G401.6 (cell line): ENCODE data around the gene PLIN5.

Source experiments
- FAIRE-seq: peaks from 2 replicates; lab custom pipeline; 2012; peaks lifted over from hg19 to GRCh38; lab: Jason Lieb, UNC

The PLIN5 gene

DNA sequence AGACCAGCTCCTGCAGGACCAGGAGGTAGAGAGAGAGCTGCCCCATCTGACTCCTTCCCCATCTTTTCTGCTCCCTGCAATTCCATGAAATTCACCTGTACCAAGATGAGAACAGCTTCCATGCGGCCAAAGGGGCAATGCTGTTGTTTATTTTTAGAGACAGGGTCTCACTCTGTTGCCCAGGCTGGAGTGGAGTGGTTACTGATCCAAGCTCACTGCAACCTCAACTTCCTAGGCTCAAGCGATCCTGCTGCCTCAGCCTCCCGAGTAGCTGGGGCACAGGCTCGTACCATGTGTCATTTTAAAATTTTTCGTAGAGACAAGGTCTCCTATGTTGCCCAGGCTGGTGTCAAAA is 13.2 kb downstream of the PLIN5 start:
- no peak for FAIRE-seq

DNA sequence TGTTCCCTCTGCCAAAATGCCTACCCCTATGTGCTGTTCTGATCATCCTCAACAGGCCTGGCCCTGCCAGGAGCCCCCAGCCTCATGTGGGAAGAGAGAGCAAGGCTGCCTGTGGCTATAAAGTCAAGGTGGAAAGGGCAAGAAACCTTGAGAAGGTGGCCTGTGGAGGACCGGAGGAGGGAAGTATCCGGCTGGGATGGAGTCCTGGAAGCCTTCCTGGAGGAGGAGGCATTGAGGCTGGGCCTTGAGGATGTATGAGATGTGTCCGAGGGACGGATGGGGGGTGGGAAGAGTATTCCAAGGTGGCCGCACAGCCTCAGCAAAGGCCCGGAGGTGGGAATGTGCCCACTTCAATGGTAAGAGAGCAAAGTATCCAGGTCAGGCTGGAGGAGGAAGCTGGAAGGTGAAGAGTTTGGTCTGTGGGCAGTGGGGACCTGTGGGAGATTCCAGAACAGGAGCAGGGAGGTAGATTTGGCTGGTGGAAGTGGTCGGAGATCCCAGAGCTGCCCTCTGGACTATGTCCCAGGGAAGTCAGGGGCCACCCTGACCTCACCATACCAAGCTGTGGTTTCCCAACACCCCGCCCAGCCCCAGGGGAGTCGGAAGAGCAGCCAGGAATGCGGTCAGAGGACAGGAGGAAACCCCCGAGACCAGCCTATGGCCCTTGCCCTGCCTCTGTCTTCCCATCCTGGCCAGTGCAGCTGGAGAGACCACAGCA is 13.7 kb downstream of the PLIN5 start:
- no peak for FAIRE-seq

DNA sequence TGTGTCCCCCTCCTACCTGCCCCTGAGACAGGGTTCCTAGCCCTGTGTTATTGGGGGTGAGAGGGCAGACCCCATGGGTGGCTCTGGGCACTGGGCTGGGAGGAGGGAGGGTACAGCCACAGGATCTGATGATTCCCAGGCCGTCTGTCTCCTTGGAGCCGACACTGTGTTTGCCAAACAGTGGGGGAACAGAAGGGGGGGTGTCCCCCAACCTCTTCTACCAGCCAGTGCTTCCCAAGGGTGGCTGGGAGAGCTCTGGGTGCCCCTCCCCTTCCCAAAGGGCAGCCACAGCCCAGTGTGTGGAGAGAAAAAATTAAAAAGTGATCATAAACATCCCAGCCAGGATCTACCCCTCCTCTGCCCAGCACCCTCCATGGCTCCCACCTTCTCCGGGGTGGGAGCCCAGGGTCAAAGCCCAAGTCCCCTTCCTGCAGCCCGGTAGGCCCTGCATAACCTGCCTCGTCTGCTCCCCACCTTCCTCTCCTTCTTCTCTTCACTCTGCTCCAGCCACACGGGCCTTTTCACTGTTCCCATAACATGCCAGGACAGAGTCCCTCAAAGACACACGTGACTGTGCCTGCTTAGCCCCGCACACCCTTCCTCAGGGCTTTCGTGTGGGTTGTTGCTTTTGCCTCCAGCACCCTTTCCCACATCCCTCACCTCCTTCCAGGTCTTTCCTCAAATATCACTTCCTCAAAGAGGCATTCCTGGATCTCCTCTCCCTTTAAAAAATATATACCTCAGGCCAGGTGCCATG is 15.3 kb downstream of the PLIN5 start:
- FAIRE-seq: no peak

DNA sequence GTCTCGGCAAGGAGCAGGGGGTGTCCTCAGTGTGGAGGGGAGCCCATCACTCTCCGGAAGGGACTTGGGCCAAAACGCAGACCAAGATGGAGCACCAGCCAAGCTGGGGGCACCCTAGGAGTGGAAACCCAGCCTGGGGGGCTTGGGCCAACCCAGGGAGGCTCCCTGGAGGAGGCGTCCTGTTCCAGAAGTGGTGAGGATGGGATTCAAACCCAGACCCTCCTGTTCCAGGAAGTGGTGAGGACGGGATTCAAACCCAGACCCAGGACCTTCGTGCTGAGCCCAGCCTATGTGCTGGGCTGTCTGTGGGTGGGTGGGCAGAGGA is 15.9 kb downstream of the PLIN5 start:
- no peak for FAIRE-seq

DNA sequence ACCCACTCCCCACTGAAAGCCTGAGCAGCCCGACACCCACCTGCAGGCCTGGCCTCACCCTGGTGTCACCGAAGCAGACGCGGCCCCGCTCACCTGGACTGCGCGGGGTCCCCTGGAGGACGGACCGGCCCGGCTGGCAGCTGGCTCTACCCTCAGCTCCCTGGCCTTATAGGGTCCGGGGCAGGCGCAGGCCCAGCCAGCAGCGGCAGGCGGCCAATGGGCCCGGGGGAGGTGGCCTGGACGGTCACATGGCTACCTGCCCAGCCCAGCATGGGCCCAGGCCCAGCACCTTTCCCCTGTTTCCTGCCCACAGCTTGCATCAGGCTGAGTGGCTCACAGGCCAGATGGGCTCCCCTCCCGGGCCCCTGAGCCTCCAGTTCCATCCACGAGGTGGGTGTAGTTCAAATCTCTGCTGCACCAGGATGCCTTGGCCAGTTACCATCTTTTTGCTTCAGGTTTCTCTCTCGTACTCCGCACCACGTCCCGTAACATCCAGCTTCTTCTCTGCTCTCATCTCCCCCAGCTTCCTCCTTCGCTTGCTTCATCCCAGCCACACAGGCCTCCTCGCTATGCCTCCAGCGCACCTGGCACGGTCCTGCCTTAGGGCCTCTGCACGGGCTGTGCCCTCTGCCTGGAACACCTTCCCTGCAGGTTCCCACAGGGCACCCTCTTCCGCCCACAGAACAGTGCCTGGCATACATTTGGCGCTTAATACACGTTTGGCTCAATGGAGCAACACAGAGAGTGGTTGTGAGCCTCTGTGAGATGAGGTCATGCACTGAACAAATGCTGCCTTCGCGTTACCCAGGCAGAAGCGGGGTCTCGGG is 16.5 kb downstream of the PLIN5 start, which contains the start of gene PLIN4:
PLIN4 (minus strand) TSS at position 142 of the 827 bp plus-strand sequence. CDS start 214 bp downstream, outside the sequence.
- FAIRE-seq: no peak

DNA sequence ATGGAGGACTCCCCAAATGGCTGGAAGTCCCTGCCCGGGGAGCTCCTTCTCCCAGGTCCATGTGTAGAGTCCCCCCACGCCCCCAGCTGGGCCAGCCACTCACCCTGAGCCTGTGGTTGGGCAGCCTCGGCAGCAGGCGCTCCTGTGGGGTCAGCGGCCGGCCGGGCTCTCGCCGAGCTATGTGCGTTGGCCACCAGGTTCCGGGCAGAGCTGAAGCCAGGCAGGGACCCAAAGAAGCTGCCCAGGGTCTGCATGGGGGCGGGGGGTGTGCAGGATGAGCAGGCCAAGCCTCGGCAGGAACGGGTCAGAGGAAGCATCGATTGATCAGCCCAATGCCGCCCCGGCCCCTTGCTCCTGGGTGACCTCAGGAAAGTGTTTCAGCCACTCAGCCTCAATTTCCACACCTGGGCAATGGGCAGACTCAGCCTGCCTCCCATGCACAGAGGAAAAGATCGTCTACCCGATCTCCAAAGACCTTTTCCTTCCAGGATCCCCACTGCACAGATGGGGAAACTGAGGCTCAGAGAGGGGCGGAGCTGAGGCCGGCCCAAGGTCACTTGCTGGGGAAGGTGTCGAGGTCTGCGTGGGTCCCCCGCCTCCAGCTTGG is 17.5 kb downstream of the PLIN5 start:
- no peak for FAIRE-seq

DNA sequence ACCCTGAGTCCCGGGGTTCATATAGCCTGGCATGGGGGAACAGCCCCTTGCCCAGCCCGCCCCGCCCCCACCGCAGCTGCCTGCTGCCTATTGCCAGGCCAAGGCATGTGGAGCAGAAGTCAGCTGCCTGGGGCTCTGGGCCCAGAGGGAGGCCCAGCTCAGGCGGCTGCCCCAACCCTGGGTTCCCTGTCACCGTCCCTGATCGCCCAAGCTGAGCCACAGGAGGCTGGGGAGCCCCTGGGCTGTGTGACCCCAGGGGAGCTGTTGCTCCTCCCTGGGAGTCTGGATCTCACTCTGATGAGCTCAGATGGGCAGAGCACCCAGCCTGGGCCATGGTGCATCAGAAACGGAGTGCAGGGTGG is 18.1 kb downstream of the PLIN5 start:
- no peak for FAIRE-seq

DNA sequence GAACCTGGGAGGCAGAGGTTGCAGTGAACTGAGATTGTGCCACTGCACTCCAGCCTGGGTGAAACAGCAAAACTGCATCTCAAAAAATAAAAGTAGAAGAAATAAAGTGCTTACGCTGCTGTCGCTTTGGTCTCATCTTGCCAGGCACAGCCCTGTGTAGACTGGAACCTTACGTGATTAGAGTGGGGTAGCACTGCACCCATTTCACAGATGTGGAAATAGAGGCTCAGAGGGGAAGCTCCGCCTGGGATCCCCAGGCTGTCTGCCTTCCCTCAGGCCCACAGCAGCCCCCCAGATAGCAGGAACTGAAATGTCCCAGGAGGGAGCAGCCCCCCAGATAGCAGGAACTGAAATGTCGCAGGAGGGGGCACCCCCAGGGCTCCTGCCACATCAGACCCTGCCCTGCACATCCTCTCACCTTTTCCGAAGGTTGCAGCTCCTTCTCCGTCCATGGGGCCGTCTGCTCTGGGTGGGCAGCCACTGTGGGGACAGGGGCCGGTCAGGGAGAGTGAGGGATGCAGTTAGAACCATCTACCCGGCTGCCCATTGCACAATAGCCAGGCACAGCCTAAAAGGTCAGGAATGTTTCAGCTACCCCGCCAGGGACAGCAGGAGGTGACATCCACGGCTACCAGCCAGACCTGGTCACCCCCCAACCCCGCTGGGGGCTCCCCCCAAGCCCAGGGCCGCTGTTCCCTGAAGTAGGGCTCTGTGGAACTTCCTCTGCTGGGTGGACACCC is 18.7 kb downstream of the PLIN5 start:
- no peak for FAIRE-seq

DNA sequence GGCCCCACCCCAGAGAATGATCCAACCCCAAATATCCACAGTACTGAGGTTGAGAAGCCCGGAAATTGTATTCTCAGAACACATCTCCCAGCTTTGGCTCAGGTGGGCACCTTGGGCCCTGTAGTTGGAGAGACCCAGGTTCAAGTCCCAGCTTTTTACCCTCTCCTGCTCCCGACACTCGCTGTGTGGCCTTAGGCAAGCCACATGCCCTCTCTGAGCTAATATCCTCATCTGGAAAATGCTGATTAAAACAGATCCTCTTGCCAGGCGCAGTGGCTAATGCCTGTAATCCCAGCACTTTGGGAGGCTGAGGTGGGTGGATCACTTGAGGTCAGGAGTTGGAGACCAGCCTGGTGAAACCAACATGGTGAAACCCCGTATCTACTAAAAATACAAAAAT is 19.3 kb downstream of the PLIN5 start:
- no peak for FAIRE-seq

DNA sequence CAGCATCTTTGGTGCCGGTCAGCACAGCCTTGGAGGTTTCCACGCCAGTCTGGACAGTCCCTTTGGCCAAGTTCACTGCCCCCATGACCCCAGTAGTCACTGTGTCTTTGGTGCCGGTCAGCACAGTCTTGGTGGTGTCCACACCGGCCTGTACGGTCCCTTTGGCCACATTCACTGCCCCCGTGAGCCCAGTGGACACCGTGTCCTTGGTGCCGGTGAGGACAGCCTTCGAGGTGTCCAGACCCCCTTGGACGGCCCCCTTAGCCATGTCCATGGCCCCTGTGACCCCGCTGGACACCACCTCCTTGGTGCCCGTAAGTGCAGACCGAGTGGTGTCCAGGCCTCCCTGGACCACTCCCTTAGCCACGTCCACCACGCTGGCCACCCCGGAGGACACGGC is 21.8 kb downstream of the PLIN5 start:
- FAIRE-seq: no peak

DNA sequence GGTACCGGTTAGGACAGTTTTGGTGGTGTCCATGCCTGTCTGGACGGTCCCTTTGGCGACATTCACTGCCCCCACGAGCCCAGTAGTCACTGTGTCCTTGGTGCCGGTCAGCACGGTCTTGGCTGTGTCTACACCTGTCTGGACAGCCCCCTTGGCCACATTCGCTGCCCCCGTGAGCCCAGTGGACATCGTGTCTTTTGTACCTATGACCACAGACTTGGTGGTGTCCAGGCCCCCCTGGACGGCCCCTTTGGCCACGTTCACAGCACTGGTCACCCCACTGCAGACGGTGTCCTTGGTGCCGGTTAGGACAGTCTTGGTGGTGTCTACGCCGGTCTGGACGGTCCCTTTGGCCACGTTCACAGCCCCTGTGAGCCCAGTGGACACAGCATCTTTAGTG is 23.0 kb downstream of the PLIN5 start:
- no peak for FAIRE-seq

DNA sequence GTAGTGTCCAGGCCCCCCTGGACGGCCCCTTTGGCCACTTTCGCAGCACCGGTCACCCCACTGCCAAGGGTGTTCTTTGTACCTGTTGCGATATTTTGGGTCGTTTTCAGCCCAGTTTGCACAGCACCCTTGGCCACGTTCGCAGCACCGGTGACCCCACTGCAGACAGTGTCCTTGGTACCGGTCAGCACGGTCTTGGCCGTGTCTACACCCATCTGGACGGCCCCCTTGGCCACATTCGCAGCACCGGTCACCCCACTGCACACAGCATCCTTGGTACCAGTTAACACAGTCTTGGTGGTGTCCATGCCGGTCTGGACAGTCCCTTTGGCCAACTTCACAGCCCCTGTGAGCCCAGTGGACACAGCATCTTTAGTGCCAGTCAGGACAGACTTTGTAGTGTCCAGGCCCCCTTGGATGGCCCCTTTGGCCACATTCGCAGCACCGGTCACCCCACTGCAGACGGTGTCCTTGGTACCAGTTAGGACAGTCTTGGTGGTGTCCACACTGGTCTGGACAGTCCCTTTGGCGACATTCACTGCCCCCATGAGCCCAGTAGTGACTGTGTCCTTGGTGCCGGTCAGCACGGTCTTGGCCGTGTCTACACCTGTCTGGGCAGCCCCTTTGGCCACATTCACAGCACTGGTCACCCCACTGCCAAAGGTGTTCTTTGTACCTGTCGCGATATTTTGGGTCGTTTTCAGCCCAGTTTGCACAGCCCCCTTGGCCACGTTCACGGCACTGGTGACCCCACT is 23.5 kb downstream of the PLIN5 start:
- no peak for FAIRE-seq

DNA sequence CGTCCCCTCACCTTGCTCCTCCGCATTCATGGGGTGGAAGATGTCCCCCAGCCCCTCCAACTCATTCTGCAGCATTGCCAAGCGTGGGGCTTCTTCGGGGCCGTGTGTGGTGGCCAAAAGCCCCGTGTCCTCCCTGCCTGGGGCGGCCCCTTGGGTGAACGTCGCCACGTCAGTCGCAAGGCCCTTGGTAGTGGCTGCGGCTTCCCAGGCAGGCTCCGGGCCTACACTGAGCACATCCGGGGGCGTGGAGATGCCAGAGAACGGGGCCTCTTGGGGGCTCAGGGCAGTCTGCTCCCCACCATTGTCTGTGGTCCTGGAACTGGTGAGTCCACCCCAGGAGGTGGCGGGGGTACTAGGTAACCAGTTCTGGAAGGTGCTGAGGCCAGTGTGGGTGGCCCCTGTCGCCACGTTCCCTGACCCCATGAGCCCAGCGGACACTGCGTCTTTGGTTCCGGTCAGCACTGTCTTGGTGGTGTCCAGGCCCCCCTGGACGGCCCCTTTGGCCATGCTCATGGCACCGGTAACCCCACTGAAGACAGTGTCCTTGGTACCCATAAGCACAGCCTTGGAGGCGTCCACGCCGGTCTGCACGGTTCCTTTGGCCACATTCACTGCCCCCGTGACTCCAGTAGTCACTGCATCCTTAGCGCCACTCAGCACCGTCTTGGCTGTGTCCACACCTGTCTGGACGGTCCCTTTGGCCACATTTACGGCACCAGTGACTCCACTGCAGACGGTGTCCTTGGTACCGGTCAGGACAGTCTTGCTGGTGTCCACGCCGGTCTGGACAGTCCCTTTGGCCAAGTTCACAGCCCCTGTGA is 24.4 kb downstream of the PLIN5 start:
- FAIRE-seq: no peak

DNA sequence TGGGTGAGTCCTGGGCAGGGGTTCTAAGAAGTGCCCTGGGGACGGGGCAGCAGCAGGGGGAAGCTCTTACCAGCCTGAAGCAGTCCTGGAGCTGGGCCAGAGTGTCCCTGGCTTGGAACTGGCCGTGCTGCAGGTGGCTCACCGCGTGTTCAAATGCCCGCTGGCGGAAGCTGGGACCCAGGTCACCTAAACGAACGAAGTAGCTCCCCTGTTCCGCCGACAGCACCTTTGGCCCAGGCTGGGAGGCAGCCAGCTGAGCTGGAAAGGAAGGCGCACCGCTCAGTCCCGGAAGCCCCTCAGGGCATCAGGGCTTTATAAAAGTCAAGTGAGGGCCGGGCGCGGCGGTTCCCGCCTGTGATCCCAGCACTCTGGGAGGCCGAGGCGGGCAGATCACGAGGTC is 26.3 kb downstream of the PLIN5 start:
- FAIRE-seq: no peak

DNA sequence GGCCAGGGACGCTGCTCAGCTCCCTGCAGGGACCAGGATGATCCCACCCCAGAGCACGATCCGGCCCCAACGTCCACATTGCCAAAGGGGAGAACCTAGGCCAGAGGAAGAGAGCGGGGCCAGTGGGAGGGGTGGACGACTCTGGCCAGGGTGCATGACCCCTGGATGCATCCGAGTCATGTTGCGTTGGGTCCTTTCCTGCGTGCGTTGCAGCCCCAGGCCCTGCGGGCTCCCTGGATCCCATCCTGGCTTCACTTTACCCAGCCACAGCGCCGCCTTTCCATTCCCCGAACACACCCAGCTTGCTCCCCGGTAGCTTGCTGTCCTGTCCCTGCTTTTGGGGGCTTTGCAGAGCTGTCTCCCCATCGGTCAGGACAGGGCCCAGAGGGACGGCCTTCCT is 27.2 kb downstream of the PLIN5 start:
- no peak for FAIRE-seq

DNA sequence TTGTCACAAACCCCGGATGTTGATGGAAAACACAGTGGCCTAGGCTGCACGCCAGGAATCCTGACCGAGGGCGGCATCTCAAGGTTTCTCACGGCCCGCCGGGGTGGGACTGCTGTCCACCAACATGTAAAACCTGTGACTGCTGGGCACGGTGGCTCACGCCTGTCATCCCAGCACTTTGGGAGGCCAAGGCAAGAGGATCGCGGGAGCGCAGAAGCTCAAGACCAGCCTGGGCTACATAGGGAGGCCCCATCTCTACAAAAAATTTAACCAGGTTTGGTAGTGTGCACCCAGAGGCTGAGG is 27.9 kb downstream of the PLIN5 start:
- no peak for FAIRE-seq

DNA sequence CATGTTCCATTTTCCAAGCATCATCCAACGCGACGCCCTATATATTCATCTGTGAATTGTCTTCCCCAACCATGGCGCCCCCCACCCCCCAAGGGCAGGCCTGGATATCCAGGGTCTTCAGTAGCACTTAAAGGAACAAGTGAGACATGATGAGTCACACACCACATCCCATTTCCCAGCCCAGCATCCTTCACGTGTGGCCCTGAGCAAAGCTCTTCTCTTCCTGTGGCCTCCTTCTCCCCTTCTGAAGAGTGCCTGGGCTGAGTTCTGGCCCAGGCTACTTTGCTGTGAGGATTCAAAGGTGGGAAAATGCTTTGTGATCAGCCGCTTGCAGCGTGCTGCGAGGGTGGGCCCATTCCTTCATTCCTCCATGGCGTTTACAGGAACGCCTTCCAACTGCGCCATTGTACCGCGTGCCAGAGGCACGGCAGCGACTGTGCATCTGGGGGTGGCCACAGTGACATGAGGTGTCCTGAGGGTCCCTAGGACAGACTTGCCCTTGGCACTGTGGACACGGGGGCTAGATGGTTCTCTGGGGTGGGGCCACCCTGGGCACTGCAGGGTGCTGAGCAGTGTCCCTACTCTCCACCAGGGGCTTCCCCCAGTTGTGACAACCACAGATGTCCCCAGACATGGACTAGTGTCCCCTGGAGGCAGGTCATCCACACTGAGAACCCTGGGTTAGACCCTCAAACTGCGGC is 28.4 kb downstream of the PLIN5 start:
- no peak for FAIRE-seq

DNA sequence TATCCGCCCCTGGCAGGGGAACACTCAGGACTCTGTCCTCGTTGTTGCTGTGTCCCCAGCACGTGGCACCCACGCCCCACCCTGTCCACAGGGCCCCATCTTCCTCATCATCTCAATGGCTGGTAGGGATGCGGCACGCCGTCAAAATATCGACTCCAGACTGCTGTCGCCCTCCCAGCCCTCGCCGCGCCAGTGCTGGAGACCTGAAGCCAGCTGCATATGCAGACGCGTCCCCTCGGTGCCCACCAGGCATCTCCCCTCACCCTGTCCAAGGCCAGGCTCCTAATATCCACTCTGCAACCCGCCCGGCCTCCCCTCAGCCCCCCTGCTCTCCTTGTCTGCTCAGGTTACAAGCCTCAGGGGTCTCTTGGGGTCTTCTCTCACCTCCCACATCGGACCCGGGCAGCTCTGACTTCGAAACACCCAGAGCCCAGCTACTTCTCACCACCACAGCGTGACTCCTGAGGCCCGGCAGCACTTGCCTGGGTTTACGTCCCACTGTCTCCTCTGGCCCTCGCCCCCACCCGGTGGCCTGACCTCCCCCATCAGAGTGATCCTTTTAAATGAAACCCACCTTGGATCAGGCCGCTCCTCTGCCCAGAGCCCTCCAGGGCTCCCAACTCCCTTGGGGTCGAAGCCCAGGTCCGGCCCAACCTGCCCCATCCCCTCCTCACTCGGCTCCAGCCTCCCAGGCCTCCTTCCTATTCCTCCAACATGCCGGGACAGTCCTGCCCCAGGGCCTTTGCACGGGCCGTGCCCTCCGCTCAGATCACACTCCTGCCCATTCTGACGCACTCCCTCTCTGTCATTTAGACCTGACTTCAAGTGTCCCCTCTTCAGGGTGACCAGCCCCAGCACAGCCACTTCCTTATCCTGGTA is 29.2 kb downstream of the PLIN5 start:
- FAIRE-seq: no peak
